ENCODE measurements around the gene NF1. TPM values are rescaled to one million over a fixed set of nuclear protein-coding genes. Genes with fewer than 3 reads are reported as not detected.
"Not testable (repeated sequence)": the region's sequence is repeated elsewhere in the genome, so short reads cannot be mapped to it uniquely, and the experiment has no call there.

NF1 gene
- total RNA-seq, 1 experiment from 2014 or later, result 30.2 TPM

- not testable (repeated sequence) for DNase-seq (ENCODE audit: low read depth)
These were observed 84.2 kb downstream of the NF1 start for GRCh38 chr17:31178951-31179350.

DNA sequence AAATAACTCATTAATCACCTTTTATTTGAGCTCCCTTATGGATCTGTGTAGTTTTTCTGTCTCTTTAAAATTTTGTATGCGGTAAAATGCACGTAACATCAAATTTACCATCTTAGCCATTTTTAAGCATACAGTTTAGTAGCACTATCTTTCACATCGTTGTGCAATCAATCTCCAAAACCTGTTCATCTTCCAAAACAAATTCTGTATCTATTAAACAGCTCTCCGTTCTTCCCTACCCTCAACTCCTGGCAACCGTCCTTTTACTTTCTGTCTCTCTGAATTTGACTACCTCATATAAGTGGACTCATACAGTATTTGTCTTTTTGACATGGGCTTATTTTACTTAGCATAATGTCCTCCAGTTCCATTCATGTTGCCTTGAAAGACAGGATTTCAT is 100.5 kb downstream of the NF1 start:
- DNase-seq (ENCODE audit: low read depth), result no peak

DNA sequence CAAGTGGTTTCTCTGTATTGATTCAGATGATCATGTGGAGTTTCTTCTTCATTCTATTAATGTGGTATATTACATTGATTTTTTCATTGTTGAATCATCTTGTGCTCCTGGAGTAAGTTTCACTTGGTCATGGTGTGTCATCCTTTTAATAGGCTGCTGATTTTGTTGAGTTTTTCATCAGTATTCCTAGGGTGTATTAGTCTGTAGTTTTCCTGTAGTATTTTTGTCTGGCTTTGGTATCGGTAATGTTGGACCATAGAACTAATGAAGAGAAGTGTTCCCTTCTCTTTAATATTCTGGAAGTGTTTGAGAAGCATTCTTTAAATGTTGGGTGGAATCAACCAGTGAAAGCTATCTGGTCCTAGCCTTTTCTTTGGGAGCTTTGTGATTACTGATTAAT is 103.2 kb downstream of the NF1 start:
- no peak for DNase-seq (ENCODE audit: low read depth)

DNA sequence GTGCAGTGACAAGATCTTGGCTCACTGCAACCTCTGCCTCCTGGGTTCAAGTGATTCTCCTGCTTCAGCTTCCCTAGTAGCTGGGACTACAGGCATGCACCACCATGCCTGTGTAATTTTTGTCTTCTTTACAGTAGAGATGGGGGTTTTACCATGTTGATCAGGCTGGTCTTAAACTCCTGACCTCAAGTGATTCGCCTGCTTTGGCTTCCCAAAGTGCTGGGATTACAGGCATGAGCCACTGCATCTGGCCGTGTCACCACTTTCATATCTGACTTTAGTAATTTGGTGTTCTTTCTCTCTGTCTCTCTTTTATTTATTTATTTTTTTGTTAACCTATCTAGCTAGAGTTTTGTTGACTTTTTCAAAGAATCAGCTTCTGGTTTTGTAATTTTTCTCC is 103.9 kb downstream of the NF1 start:
- DNase-seq (ENCODE audit: low read depth), result peak; percentile 12

- no peak for DNase-seq (ENCODE audit: low read depth)
These were observed 105.5 kb downstream of the NF1 start for GRCh38 chr17:31200287-31200686.

DNA sequence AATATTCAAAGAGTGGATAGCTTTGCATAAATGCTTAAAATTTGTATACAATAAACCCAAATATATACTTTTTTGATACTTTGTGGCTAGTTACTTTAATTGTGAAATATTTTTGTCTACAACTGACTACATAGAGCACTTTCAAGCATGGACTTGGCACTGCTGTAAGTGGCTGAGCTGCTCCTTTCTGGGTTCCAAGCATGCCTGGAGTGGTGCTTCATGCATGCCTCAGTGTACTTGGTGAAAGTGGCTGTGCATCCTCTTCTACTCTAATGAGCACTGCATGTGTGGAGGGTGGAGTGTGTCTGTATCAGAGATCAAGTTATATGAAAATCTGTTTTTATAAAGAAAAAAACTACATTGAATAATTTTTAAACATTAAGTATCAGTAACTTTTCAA is 108.2 kb downstream of the NF1 start:
- DNase-seq (ENCODE audit: low read depth), result no peak

GRCh38 chr17:31211352-31212012 is 116.7 kb downstream of the NF1 start:
- no peak for DNase-seq (ENCODE audit: low read depth)

DNA sequence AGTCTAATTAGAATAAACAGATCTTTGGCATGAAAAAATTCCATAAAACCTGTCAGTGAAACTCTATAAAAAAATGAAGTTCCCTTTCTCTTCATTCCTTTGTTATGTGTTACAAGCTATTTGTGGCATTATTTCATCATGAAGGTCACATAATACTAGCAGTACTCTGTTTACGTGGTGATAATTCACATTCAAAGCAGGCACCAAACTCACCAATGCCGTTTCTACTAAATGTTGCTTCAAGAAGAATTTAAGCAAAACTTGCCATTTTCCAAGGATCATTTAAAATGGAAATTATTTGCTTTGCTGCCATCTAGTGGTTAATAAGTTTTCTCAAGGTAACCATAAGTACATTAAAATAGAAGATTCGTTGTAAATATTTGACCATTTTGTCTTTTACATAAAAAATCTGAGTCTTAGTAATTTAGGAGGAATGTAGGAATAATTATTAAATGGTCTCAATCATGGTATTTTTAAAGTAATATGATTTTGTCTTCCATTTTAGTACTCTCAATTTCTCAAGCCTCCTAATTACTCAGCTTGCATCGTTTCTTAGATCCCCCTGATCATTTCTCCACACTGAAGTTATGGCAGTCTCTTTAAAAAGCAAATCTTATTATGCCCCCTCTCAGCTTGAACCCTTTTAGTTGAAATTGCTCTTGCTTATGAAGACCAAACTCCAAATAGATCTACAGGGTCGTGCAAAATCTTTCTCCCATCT is 121.4 kb downstream of the NF1 start:
- peak; percentile 56 for DNase-seq (ENCODE audit: low read depth)

GRCh38 chr17:31224366-31224765 is 129.6 kb downstream of the NF1 start:
- DNase-seq (ENCODE audit: low read depth), result no peak

- no peak for DNase-seq (ENCODE audit: low read depth)
These were observed 131.1 kb downstream of the NF1 start for GRCh38 chr17:31225831-31226230.

GRCh38 chr17:31226373-31226772 is 131.6 kb downstream of the NF1 start:
- DNase-seq (ENCODE audit: low read depth), result no peak

DNA sequence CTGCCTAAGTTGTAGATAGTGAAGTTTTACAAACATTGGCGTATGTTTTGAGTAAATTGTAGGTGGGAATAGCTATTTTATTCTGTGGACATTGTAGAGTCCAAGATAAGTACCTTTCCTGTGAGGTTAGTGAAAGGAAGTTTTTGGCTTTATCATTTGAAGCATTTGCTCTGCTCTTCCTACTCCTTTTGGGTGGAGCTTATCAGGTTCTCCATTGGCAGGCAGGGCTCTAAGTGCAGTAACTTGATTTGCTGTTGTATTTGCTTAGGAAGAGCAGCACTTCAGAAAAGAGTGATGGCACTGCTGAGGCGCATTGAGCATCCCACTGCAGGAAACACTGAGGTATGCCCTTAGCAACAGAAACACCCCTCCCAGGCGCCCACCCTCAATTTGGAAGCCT is 132.2 kb downstream of the NF1 start:
- no peak for DNase-seq (ENCODE audit: low read depth)

DNA sequence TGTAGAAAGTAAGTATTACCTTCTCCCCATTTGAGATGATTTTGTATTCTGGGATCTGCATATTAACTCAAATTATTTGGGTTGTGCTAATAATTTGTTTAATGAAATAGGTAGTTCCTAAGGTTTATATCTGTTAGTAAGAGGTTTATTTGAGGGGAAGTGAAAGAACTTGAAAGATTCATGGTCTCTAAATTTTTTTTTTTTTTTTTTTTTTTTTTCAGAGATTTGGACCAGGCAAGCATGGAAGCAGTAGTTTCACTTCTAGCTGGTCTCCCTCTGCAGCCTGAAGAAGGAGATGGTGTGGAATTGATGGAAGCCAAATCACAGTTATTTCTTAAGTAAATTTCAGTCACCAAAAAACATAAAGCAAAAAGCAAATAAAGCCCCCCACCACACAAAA is 137.1 kb downstream of the NF1 start:
- no peak for DNase-seq (ENCODE audit: low read depth)

- DNase-seq (ENCODE audit: low read depth), result no peak
These were observed 140.3 kb downstream of the NF1 start for GRCh38 chr17:31235110-31235509.

DNA sequence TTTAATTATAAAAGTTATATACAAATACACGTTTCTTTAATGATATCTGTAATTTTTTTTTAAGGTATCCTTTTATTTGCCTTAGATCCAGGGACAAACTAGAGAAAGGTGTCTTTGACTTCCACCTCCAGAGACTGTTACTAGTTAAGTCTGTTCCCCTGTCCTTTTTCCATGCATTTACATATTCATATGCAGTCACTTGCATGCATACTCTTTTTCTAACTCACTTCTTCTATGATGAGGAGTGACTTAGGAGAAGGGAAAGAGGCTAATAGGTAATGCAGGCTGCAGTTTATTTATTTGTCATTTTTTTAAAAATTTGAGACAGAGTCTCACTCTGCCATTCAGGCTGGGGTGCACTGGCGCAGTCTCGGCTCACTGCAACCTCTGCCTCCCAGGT is 141.4 kb downstream of the NF1 start:
- DNase-seq (ENCODE audit: low read depth), result no peak

DNA sequence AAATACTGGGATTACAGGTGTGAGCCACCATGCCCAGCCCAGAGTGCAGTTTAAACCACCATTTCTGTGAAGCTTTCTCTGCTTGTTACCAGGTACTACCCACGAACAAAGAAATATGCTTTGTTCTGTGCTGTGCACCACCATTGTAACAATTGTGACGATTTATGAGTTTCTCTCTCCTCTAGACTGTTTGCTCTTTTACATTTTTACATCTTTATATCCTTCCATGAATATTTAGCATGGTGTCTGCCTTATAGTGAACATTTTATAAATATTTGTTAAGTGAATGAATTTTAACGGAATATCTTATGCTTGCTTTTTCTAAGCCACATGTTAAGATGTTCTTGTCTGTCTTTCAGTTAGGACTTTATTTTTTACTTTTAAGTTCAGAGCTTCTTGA is 141.9 kb downstream of the NF1 start:
- no peak for DNase-seq (ENCODE audit: low read depth)

DNA sequence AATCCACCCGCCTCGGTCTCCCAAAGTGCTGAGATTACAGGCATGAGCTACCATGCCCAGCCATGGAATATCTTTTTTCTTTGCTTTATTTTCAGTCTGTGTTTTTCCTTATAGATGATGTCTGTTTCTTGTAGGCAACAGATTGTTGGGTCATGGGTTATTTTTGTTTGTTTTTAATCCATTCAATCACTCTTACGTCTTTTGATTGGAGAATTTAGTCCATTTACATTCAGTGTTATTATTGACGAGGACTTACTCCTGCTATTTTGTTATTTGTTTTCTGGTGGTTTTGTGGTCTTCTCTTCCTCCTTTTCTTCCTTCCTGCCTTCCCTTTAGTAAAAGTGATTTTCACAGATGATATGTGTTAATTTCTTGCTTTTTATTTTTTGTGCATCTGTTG is 146.3 kb downstream of the NF1 start:
- no peak for DNase-seq (ENCODE audit: low read depth)

GRCh38 chr17:31248986-31249834 is 154.4 kb downstream of the NF1 start:
- DNase-seq (ENCODE audit: low read depth), result peak; percentile 56

DNA sequence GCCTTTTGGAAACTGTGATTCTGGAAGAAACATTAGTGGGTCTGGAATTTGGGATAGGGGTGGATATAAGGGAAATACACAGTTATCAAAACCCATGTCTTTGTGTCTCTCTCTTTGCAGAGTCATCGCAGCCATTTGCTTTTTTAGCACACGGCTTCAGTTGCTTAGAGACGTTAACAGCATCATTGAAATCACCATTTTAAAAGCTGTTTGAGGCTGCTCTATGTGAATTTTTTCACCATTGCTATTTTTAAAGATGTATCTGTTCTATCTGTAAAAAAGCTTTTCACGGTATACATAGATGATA is 155.0 kb downstream of the NF1 start:
- DNase-seq (ENCODE audit: low read depth), result no peak

- DNase-seq (ENCODE audit: low read depth), result no peak
These were observed 155.5 kb downstream of the NF1 start for GRCh38 chr17:31250229-31250628.

GRCh38 chr17:31251105-31251969 is 156.6 kb downstream of the NF1 start:
- peak; percentile 8 for DNase-seq (ENCODE audit: low read depth)

DNA sequence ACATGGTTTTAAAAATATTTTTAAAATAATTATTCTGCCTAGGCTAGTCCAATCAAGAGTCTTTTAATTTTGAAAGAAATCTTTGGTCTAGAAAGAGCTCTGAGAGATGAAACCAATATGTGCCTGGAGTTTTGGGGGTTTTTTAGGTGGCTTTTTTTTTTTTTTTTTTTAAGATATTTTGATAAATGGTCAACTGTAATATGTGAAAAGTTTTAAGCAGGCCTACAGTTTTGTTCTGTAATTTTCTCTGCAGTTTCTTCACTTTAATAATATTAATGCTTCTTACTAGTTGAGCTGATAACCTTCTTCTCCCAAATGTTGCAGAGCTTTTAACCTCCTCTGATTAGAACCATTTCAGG is 157.2 kb downstream of the NF1 start:
- DNase-seq (ENCODE audit: low read depth), result no peak

All from RPMI7951 (cell line).